Stimulated activated CD4-positive, alpha-beta T cell treated with anti-CD3 and anti-CD28 coated beads, Interleukin-15, amount 100 ng/mL, for 1 hour (primary cell): Measurements from ENCODE around the gene CDC14B.
"Not testable (repeated sequence)": the region's sequence is repeated elsewhere in the genome, so short reads cannot be mapped to it uniquely, and the experiment has no call there.

Experiments used
- DNase-seq, 2 donors: peaks; one replicate each; pipeline ENCODE4 v3.0.0-alpha.2; 2020; ENCODE audit warnings: low read depth in 1 of 2, low spot score in 1 of 2

The CDC14B gene

DNA sequence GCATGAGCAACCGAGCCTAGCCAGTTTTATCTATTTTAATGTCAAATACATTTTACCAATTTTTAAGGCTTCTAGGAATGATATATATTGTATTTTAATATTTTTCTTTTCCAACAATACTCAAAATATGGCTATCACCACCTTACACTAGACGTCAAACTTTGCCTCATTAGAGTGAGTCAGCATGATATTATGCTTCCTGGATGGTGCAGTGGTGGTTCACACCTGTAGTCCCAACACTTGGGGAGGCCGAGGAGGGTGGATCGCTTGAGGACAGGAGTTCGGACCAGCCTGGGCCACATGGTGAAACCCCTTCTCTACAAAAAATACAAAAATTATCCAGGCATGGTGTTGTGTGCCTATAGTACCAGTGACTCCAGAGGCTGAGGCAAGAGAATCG lies 7.3 kb upstream of the CDC14B start:
- no peak for DNase-seq

DNA sequence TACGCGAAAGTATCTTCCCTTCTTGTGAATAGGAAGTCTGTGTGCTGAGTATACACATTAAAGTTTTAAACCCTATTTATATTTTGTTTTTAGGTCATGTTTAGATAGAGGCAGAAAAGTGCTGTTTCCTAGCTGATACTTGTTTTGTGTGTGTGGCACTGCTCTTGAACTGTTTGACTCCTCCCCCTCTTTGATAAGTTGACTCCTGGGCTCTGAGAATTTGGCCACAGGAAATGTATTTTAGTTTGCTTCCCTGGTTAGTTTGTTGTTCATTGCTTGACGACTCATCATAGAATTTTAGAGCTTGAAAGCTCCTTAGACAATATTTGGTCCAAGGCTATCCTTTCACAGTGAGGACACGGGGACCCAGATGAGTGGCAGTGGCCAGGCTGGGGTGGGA lies 2.0 kb upstream of the CDC14B start:
- no peak for DNase-seq

DNA sequence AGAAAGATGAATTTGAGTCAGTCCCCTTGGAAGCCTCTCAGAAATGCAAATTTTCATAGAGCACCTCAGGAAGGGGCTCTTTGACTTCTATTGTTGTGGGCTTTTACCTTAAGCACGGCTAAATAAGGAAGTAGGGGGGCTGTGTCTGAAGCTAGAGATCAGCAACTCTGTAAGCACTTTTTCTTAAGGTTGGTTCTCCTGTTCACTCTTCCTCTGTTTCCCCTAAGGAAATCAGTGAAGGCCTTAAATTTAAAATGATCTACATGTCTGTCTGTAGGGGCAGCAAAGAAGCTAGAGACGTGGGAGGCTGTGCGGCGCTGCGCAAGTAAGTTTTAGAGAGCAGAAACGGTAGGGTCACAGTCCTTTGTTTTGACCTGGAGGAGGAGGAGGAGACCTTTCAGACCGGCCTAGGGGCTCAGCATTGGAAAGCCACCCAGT lies 1.2 kb upstream of the CDC14B start:
- no peak for DNase-seq

DNA sequence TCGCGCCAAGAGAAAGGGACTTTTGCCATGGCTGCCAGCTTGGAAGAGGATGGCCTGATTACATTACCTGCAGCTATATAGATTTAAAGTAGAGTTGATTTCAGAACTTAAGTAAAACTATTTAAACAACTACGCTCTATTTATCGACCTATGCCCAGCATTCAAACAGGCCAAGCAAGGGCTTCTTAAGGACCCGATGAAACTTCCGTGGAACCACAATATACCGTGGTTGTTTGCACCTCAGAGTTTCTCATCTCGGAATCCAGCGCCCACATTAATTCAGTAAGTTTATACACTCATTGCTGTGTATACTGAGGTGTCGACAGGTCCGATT lies 505 bp upstream of the CDC14B start:
- DNase-seq: no peak

DNA sequence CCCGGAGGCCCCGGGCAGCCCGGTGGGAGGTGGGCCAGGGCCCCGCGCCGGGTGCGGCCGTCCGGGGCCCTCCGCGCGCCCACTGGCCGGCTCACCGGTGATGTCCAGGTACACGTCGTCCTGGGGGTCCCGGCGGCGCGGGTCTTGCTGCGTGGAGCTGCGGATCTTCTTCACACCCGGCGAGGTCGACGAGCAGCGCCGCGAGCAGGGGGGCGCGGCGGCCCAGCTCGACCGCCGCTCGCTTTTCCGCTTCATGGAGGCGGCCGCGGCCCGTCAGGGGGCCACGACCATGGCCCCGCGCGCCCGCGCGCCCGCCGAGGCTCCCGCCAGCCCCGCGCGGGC lies 548 bp downstream of the CDC14B start:
- DNase-seq: no peak

GRCh38 chr9:96618209-96619123 lies 1.2 kb downstream of the CDC14B start:
- DNase-seq: peak in 1 of 2 donors; percentile 20

- no peak for DNase-seq
Observed at GRCh38 chr9:96617439-96618185, 2.0 kb downstream of the CDC14B start.

DNA sequence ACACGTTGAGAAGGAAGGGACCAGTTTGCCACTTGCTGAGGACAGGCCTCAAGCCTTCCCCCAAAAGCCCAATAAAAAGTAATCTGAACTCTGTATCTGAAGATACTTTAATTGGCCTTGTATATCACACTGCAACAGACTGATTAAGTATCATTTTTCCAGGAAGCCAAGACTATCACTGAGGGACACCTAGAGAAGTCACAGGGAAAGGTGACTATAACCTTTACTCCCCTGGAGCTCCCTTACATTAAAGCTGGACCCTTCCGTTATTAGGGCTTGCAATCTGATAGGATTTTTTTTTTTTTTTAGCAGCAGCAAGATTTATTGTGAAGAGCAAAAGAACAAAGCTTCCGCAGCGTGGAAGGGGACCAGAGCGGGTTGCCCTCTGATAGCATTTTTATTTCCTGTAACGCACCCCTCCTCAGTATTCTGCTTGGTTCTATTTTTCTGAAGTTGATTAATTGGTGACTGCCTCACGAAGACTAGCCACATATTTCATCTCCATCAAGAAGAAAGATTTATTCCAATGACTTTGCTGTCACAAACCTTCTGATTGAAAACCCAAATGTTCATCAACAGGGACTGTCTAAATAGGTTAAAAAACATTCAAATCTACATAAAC lies 2.7 kb downstream of the CDC14B start:
- no peak for DNase-seq

- DNase-seq: no peak
Observed at GRCh38 chr9:96615411-96615810, 4.2 kb downstream of the CDC14B start.

DNA sequence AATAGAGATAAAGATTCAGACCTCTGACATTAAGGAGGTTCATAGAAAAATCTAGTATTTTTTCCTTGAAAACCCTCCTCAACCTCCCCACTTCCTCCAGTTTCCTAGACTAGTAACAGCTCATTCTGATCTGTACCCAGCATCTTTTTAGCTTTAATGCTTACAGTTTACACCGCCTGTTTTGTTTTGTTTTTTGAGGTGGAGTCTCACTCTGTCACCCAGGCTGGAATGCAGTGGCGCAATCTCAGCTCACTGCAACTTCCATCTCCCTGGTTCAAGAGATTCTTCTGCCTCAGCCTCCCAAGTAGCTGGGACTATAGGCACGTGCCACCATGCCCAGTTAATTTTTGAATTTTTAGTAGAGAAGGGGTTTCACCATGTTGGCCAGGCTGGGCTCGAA lies 5.0 kb downstream of the CDC14B start:
- not testable (repeated sequence) for DNase-seq

- no peak for DNase-seq
Observed at GRCh38 chr9:96612966-96613589, 6.6 kb downstream of the CDC14B start.

- DNase-seq: no peak
Observed at GRCh38 chr9:96612105-96612965, 7.3 kb downstream of the CDC14B start.

DNA sequence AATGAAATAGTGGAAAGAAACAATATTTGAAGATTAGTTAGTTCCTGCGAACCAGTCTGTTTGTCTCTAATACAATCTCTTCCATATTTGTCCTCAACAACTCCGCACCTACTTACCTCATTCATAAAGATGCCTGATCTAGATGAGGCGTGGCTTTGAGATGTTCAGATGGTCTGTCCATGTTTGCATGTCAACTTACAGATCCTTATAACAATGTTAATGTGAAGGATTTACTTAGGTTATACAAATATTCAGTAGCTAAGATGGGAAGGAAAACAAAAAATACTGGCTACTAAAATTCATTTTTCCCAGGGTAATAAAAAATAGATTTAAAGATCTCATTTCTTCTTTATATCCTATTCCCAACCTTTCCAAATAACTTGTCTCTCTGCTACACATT lies 8.3 kb downstream of the CDC14B start:
- DNase-seq: no peak

GRCh38 chr9:96609732-96610131 lies 9.9 kb downstream of the CDC14B start:
- DNase-seq: no peak

DNA sequence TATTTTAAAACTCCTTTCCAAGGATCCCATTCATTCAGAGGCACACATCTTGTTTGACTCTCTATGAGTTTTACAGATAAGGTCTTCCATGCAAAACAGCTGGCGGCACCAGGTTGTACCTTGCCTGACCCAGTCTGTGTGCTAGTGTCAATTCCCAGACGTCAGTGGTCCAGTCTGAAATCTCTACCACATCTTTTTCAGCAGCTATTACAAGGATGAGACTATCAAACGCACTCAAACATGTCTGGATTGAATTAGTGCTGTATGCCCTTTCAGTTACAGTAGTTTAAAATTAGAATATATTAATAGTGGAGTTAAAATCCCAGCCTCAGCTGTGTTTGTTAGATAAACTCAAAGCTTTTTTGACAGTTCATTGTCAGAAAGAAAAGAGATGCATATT lies 11.7 kb downstream of the CDC14B start:
- DNase-seq: no peak

- no peak for DNase-seq
Observed at GRCh38 chr9:96605328-96605727, 14.3 kb downstream of the CDC14B start.

DNA sequence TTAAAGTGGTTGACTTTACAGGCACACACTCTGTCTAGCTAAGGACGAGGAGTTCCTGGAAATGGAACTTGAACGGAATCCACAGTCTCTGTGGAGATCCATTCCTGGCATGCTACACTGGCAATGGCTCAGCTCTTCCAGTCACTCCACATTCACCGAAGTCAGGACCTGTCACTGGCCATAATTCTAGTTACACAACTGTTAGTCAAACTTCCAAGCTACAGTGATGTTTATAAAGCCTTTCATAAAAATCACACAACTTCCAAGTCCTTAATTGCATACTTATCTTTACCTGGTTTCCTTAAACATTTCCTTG lies 15.7 kb downstream of the CDC14B start:
- no peak for DNase-seq

DNA sequence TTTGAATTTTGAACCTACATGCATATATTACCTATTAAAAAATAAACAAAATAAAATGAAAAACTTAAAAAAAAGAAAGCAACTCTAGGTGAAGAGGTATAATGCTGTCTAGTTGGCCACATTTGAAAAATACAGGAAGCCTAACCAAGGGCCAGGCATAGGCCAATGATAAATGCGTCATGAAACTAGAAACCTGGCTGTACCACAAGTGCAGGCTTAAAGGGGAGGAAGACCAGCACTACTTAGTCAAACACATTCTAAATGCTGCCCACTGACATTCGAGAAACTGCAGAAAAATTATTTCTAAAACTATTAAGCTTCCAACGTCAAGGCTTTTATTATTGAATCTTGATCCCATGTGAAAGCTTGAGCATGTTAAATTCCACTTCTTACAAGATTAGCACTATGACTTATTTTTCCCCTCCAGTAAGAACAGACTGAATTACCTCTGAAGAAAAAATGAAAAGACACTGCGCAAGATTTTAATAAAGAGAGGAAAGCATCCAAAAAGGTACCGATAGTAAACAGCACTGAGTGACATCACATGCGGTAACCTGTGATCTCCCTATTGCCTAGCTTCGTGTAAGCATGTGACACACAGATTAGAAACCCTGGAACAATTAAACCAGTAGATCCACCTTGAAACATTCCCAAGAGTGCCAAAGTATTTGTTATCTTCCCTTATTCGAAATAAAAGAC lies 16.2 kb downstream of the CDC14B start:
- no peak for DNase-seq

- no peak for DNase-seq
Observed at GRCh38 chr9:96599298-96599697, 20.3 kb downstream of the CDC14B start.

GRCh38 chr9:96596601-96597111 lies 23.0 kb downstream of the CDC14B start:
- no peak for DNase-seq
